Prostate gland (tissue), 2 donors: ENCODE results near the gene CADPS2. TPM values are rescaled to one million over a fixed set of nuclear protein-coding genes. Genes with fewer than 3 reads are reported as not detected.

ENCODE experiments used
- DNase-seq: peaks from one replicate; pipeline ENCODE4 v3.0.0-alpha.2; 2019; ENCODE audit warnings: low spot score
- H3K27ac ChIP-seq, 2 donors: fragments of 200-600 bp; sonication (generic); 2 replicates each; pipeline ENCODE4 v1.5.1; 2017 to 2019
- H3K27me3 ChIP-seq: fragments of 200-600 bp; sonication (generic); replicated peaks from 2 replicates; pipeline ENCODE4 v1.5.1; 2019; ENCODE audit not compliant: insufficient read depth
- H3K36me3 ChIP-seq, 2 donors: fragments of 200-600 bp; sonication (generic); 1 replicate in 1 of 2; 2 replicates in 1 of 2; pipeline versions ENCODE4 v1.5.1 to v1.8.1; 2017 to 2019
- H3K4me1 ChIP-seq: fragments of 200-600 bp; sonication (generic); replicated peaks from 2 replicates; pipeline ENCODE4 v1.5.1; 2019
- H3K4me3 ChIP-seq, 2 donors: fragments of 200-600 bp; sonication (generic); 2 replicates each; pipeline ENCODE4 v1.5.1; 2017 to 2019
- H3K9me3 ChIP-seq: fragments of 200-600 bp; sonication (generic); 2 replicates; pipeline ENCODE4 v1.5.1; 2017
- CTCF ChIP-seq, 4 experiments: fragments of 200-600 bp in 2 of 4; fragments of 450-650 bp in 2 of 4; sonication (generic) in 2 of 4; IDR thresholded peaks; 1 replicate in 3 of 4; 2 replicates in 1 of 4; pipeline ENCODE4 v1.5.1; 2016 to 2019; ENCODE audit warnings: antibody characterized with exemption in 4 of 4, mild to moderate bottlenecking in 2 of 4, moderate library complexity in 2 of 4
- POLR2A ChIP-seq: fragments of 450-650 bp; IDR thresholded peaks from one replicate; pipeline ENCODE4 v1.6.1; 2016; ENCODE audit warnings: antibody characterized with exemption, mild to moderate bottlenecking
- POLR2AphosphoS5 ChIP-seq: sonication (generic); formaldehyde crosslinking; IDR thresholded peaks from one replicate; pipeline ENCODE4 v1.6.1; 2017; ENCODE audit warnings: antibody characterized with exemption
- WGBS: methylation state at CpG from one replicate; pipeline ENCODE4 v1.1.5; 2018; 5-methylcytosine and 5-hydroxymethylcytosine counted together
- intact Hi-C: fragments of 100-400 bp; cut with DNase I; formaldehyde crosslinking; loops from one replicate; pipeline ENCODE4 v1.14.2; 2022
- total RNA-seq, 2 donors: library from RNA; depleted of rRNA; stranded (reverse); fragments of >200 nt; gene quantifications; one replicate each; pipeline ENCODE4 v1.1.0, GENCODE V29; 2016

CADPS2 gene
- total RNA-seq, 2 donors from 2014 or later = 22.2 to 50.4 TPM

DNA sequence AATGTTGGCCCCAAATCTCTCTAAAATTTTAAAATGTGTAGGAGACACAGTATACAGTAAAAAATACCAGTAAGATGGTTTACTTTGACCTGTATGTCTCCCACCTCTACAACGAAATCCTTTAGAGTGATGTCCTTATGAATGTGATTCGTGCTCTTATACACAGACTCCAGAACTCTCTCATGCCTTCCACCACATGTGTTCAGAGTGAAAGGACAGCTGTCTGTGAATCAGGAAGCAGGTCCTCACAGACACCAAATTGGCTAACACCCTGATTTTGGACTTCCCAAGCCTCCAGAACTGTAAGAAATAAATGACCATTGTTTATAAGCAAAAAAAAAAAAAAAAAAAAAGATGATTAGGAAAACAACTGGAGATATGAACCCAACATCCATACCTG is 222.5 kb downstream of the CADPS2 start:
- 86% methylated on average over 2 of the region's 2 CpGs for WGBS
- no peak for TF ChIP-seq CTCF (IDR thresholded peaks at IDR 0.05)
- TF ChIP-seq POLR2A = no peak
- TF ChIP-seq POLR2AphosphoS5 = no peak
- intact Hi-C loops = no loop called here

GRCh38 chr7:122658856-122659255 is 227.4 kb downstream of the CADPS2 start:
- TF ChIP-seq POLR2AphosphoS5 = no peak
- no peak for TF ChIP-seq CTCF (IDR thresholded peaks at IDR 0.05)
- TF ChIP-seq POLR2A = no peak
- no peaks in the 10 kb centered on the region for H3K9me3 ChIP-seq
- no peaks in the 10 kb centered on the region for H3K27me3 ChIP-seq
- no peak overlapping the region for H3K27ac ChIP-seq
- H3K4me3 ChIP-seq = no peak overlapping the region
- no peak for DNase-seq
- intact Hi-C loops = no loop called here
- no peaks in the 10 kb centered on the region for H3K36me3 ChIP-seq
- WGBS = 92% methylated on average over 2 of the region's 2 CpGs
- H3K4me1 ChIP-seq = no peaks in the 10 kb centered on the region

More for the DNA sequence above, 222.5 kb downstream of the CADPS2 start:
- DNase-seq = no peak
- H3K36me3 ChIP-seq = no peaks in the 10 kb centered on the region
- H3K27ac ChIP-seq = no peak overlapping the region
- no peaks in the 10 kb centered on the region for H3K9me3 ChIP-seq
- H3K4me3 ChIP-seq = no peak overlapping the region
- H3K27me3 ChIP-seq = no peaks in the 10 kb centered on the region
- H3K4me1 ChIP-seq = no peaks in the 10 kb centered on the region

DNA sequence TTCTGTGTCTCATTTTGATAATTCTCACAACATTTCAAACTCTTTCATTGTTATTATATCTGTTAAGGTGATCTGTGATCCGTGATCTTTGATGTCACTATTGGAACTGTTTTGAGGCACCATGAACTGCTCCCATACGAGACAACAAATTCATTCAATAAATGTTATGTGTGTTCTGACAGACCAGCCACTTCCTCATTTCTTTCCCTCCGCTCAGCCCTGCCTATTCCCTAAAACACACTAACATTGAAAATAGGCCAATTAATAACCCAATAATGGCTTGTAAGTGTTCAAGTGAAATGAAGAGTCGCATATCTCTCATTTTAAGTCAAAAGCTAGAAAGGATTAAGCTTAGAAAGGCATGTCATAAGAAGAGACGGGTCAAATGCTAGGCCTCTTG is 232.6 kb downstream of the CADPS2 start:
- no peak for DNase-seq
- intact Hi-C loops = no loop called here
- TF ChIP-seq CTCF (IDR thresholded peaks at IDR 0.05) (no peak), POLR2AphosphoS5 (no peak), POLR2A (no peak)
- no peaks in the 10 kb centered on the region for H3K9me3 ChIP-seq
- H3K36me3 ChIP-seq = no peaks in the 10 kb centered on the region
- H3K27ac ChIP-seq = no peak overlapping the region
- no peaks in the 10 kb centered on the region for H3K27me3 ChIP-seq
- no peaks in the 10 kb centered on the region for H3K4me1 ChIP-seq
- no peak overlapping the region for H3K4me3 ChIP-seq
- WGBS = 83% methylated on average over 5 of the region's 5 CpGs

GRCh38 chr7:122652876-122653275 is 233.4 kb downstream of the CADPS2 start:
- H3K27me3 ChIP-seq = no peaks in the 10 kb centered on the region
- peak; percentile 25 for DNase-seq
- H3K36me3 ChIP-seq = no peaks in the 10 kb centered on the region
- intact Hi-C loops = no loop called here
- TF ChIP-seq POLR2AphosphoS5 (peak; percentile 41), POLR2A (no peak), CTCF (IDR thresholded peaks at IDR 0.05) (no peak)
- no peaks in the 10 kb centered on the region for H3K9me3 ChIP-seq
- H3K4me1 ChIP-seq = no peaks in the 10 kb centered on the region
- H3K4me3 ChIP-seq = no peak overlapping the region
- WGBS = 29% methylated on average over 4 of the region's 4 CpGs
- no peak overlapping the region for H3K27ac ChIP-seq

DNA sequence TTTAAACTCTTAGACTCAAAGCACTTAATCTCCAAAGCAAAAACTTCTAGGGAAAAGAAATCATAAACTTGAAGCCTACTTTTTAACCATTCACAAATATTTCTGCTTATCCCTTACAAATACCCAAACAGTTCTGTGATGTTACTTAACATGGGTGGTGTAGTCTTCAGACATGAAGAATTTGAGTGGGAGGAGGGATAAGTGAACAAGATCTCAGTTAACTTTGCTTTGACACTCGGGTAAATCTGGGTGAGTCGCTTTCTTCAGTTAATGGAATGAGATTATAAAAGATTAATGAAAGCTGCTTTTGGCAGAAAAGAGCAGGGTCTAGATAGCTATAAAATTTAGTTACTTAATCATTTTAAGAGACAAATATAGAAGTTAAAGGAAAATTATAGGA is 234.8 kb downstream of the CADPS2 start:
- Histone ChIP-seq H3K4me3 (no peak overlapping the region), H3K4me1 (no peaks in the 10 kb centered on the region), H3K9me3 (no peaks in the 10 kb centered on the region), H3K36me3 (no peaks in the 10 kb centered on the region), H3K27me3 (no peaks in the 10 kb centered on the region), H3K27ac (no peak overlapping the region)
- TF ChIP-seq POLR2AphosphoS5 = no peak
- TF ChIP-seq POLR2A = no peak
- no peak for TF ChIP-seq CTCF (IDR thresholded peaks at IDR 0.05)
- WGBS = 45% methylated on average over 2 of the region's 2 CpGs
- DNase-seq = no peak
- intact Hi-C loops = no loop called here
